Testis (tissue), 5 donors: ENCODE measurements around the gene VPS25. TPM values are rescaled to one million over a fixed set of nuclear protein-coding genes. Genes with fewer than 3 reads are reported as not detected.
A peak's percentile ranks its signal among the peaks of the same experiment; 100 is the strongest.
"Not testable (repeated sequence)": the region's sequence is repeated elsewhere in the genome, so short reads cannot be mapped to it uniquely, and the experiment has no call there.

Source experiments
- DNase-seq: peaks from one replicate; pipeline ENCODE4 v3.0.0-alpha.2; 2019
- H3K27ac ChIP-seq, 2 donors: fragments of 200-600 bp; sonication (generic); one replicate each; pipeline ENCODE4 v1.5.1; 2019
- H3K27me3 ChIP-seq: fragments of 200-600 bp; sonication (generic); one replicate; pipeline ENCODE4 v1.5.1; 2019
- H3K36me3 ChIP-seq: fragments of 200-600 bp; sonication (generic); one replicate; pipeline ENCODE4 v1.5.1; 2017; ENCODE audit warnings: low read depth; ENCODE audit errors: missing control alignments
- H3K4me1 ChIP-seq: fragments of 200-600 bp; sonication (generic); one replicate; pipeline ENCODE4 v1.5.1; 2019
- H3K4me3 ChIP-seq, 2 donors: fragments of 200-600 bp; sonication (generic); one replicate each; pipeline ENCODE4 v1.5.1; 2017 to 2019
- H3K9me3 ChIP-seq: fragments of 200-600 bp; sonication (generic); one replicate; pipeline ENCODE4 v1.5.1; 2017
- POLR2A ChIP-seq: fragments of 450-650 bp; IDR thresholded peaks from one replicate; pipeline ENCODE4 v1.6.1; 2017; ENCODE audit warnings: antibody characterized with exemption, mild to moderate bottlenecking, moderate library complexity
- WGBS, 2 donors: methylation state at CpG; one replicate each; pipeline ENCODE4 v1.1.5; 2018; 5-methylcytosine and 5-hydroxymethylcytosine counted together
- intact Hi-C: fragments of 100-400 bp; cut with DNase I; formaldehyde crosslinking; loops from one replicate; pipeline ENCODE4 v1.15.1; 2023; ENCODE audit warnings: low total_unique reads
- long read RNA-seq, 2 donors: transcript quantifications; one replicate each; lab custom pipeline, GENCODE V29; 2026
- polyA plus RNA-seq: library from polyadenylated mRNA; stranded (reverse); fragments of 350-450 nt; fragmentation: Illumina TruSeq; extraction: RNeasy Lipid Tissue Mini Kit (QIAGEN cat#74804); gene quantifications from one replicate; pipeline ENCODE4 v1.2.3, GENCODE V29; 2014; ENCODE audit warnings: low read depth, low replicate concordance; ENCODE audit not compliant: insufficient read depth
- total RNA-seq, 2 donors: library from RNA; depleted of rRNA; stranded (reverse); fragments of >200 nt; gene quantifications; one replicate each; pipeline ENCODE4 v1.2.3, GENCODE V29; 2016
- TF ChIP-seq, protein P1 (sequence below), 3 experiments: fragments of 450-650 bp in 2 of 3; fragments of 200-600 bp in 1 of 3; sonication (generic) in 1 of 3; IDR thresholded peaks; one replicate each; pipeline ENCODE4 v1.5.1; 2016 to 2019; ENCODE audit warnings: antibody characterized with exemption in 3 of 3, mild to moderate bottlenecking in 2 of 3, moderate library complexity in 1 of 3

Gene VPS25
- total RNA-seq (10 to 100 TPM; 48.3 to 51.8 TPM), polyA plus RNA-seq (64.1 TPM)
- long read RNA-seq, donor 1, transcript VPS25-201 (6 exons, 1,101 nt), result major isoform, 41 of 72 reads
- long read RNA-seq, donor 1, partial matches to known transcripts, result 29 of 72 reads
- long read RNA-seq, donor 1, other reads (novel, unspliced or antisense), result 0 of 72 reads
- long read RNA-seq, donor 2, transcript VPS25-201 (6 exons, 1,101 nt), result major isoform, 25 of 27 reads
- long read RNA-seq, donor 2, partial matches to known transcripts, result 0 of 27 reads
- long read RNA-seq, donor 2, other reads (novel, unspliced or antisense), result 0 of 27 reads

DNA sequence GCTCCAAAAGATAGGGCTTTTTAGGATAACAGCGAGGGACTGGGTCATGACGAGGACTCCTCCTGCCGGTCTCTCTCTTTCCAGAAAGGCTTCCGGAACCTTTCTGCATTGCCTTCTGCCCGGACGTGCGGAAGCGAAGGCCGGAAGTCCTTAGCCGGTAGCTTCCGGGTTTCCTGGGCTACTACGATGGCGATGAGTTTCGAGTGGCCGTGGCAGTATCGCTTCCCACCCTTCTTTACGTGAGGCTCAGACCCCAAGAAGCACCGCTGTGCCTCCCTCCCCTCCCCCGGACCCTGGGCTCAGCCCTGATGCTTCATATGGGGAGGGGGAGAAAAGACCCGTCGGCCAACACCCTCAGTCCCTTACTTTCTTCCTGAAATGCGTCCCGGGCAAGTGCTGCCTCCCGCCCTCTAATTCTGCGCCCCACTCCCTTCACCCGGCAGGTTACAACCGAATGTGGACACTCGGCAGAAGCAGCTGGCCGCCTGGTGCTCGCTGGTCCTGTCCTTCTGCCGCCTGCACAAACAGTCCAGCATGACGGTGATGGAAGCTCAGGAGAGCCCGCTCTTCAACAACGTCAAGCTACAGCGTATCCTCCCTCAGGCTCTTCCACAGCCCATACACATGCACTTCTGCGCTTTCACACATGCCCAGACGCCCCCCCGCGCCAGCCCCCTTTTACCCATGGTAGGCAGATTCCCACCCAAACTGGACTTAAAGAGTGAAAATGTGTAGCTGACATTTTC is at the start of gene VPS25:
VPS25 (plus strand) TSS at position 160 of the 746 bp plus-strand sequence; CDS start at position 187, 27 bp downstream.
- TF ChIP-seq POLR2A, result no peak
- TF ChIP-seq, protein P1, sequence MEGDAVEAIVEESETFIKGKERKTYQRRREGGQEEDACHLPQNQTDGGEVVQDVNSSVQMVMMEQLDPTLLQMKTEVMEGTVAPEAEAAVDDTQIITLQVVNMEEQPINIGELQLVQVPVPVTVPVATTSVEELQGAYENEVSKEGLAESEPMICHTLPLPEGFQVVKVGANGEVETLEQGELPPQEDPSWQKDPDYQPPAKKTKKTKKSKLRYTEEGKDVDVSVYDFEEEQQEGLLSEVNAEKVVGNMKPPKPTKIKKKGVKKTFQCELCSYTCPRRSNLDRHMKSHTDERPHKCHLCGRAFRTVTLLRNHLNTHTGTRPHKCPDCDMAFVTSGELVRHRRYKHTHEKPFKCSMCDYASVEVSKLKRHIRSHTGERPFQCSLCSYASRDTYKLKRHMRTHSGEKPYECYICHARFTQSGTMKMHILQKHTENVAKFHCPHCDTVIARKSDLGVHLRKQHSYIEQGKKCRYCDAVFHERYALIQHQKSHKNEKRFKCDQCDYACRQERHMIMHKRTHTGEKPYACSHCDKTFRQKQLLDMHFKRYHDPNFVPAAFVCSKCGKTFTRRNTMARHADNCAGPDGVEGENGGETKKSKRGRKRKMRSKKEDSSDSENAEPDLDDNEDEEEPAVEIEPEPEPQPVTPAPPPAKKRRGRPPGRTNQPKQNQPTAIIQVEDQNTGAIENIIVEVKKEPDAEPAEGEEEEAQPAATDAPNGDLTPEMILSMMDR (IDR thresholded peaks at IDR 0.05), result no peak
- Histone ChIP-seq H3K4me3 (peak within 1 kb of the TSS; percentile 76 to 81), H3K27me3 (no peaks in the 10 kb centered on the region), H3K9me3 (no peaks in the 10 kb centered on the region), H3K36me3 (no peaks in the 10 kb centered on the region), H3K4me1 (peaks cover 5% of the 10 kb centered on the region), H3K27ac (peak within 1 kb of the TSS in 1 of 2 donors; percentile 79)
- peak; percentile 88 for DNase-seq
- WGBS, 2 donors, result 0 to 1% methylated on average over 30 to 39 of the region's 39 CpGs
- intact Hi-C loops, result no loop called here

DNA sequence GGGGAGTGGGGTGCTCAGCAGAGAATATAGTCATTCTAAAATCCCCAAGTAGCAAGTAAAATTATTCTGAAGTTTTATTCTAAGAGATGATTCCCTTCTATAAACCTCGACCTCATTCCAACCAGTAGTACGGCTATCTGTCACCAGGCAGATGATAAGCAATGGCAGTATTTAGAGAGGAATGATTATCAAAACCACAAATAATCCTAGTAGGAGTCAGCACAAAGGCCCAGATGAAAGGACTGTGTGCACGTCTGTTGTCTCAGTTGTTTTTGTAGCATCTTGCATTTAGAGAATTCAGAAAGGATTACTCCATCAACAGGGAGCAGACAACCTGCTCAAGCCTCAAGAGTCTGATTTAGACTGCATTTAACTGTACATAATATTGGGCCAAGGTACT is 49.6 kb upstream of the VPS25 start:
- H3K9me3 ChIP-seq, result no peaks in the 10 kb centered on the region
- H3K4me3 ChIP-seq, result no peak overlapping the region
- H3K27ac ChIP-seq, result no peak overlapping the region
- WGBS, 2 donors, result 78 to 84% methylated on average over 3 of the region's 3 CpGs
- TF ChIP-seq, protein P1 (IDR thresholded peaks at IDR 0.05), result no peak
- TF ChIP-seq POLR2A, result no peak
- DNase-seq, result no peak
- no peaks in the 10 kb centered on the region for H3K4me1 ChIP-seq
- H3K36me3 ChIP-seq, result no peaks in the 10 kb centered on the region
- intact Hi-C loops, result loop anchor here (5.0 to 10.0 kb wide), 2 partner anchors 39 to 101 kb away; partner anchors contain the start of genes BECN1 and RAMP2
- no peaks in the 10 kb centered on the region for H3K27me3 ChIP-seq

DNA sequence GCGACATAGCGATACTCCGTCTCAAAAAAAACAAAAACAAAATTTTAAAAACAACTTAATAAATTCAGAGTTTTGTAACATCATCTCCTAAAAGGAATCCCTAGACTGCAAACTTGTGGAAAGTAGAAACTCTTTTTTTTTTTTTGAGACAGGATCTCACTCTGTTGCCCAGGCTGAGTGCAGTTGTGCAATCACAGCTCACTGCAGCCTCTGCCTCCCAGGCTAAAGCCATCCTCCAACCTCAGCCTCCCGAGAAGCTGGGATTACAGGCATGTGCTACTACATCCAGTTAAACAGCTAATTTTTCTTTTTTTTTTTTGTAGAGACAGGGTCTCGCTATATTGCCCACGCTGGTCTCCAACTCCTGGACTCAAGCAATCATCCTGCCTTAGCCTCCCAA is 48.1 kb upstream of the VPS25 start:
- Histone ChIP-seq H3K9me3 (no peaks in the 10 kb centered on the region), H3K4me3 (no peak overlapping the region), H3K27me3 (no peaks in the 10 kb centered on the region), H3K4me1 (no peaks in the 10 kb centered on the region), H3K36me3 (no peaks in the 10 kb centered on the region), H3K27ac (no peak overlapping the region)
- DNase-seq, result no peak
- intact Hi-C loops, result loop anchor here (10.0 kb wide), 1 partner anchor 100 kb away; the partner anchor contains the start of gene BECN1
- no peak for TF ChIP-seq POLR2A
- TF ChIP-seq, protein P1 (IDR thresholded peaks at IDR 0.05), result no peak
- 94 to 95% methylated on average over 6 of the region's 6 CpGs for WGBS, 2 donors

DNA sequence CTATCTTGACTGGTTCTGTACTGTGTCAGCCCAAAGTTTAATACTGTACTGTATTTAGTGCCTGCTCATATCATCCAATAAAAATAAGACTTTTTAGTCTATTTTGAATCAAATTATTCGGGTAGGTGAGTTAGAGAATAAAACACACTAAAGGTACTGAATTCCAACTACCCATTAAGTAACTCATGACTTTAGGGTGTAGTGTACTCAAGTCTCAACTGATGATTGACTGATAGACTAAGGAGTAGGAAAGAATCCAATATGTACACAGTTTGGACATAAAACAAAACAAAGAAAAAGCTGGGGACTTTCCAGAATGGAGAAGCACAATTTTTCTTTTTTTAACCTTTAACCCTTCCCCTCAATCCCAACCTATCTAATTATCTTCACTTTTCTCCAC is 32.5 kb upstream of the VPS25 start:
- intact Hi-C loops, result no loop called here
- 75 to 95% methylated on average over 1 of the region's 1 CpG for WGBS, 2 donors

DNA sequence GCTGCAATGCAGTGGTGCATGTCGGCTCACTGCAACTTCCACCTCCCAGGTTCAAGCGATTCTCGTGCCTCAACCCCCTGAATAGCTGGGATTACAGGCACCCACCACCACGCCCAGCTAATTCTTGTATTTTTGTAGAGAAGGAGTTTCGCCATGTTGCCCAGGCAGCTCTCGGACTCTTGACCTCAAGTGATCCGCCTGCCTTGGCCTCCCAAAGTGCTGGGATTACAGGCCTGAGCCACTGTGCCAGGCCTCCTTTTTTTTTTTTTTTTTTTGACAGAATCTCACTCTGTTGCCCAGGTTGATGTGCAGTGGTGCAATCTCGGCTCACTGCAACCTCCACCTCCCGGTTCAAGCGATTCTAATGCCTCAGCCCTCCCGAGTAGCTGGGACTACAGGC is 30.3 kb upstream of the VPS25 start:
- H3K27me3 ChIP-seq, H3K27ac ChIP-seq, H3K4me3 ChIP-seq, intact Hi-C loops, H3K4me1 ChIP-seq, H3K36me3 ChIP-seq, DNase-seq, H3K9me3 ChIP-seq: not testable (repeated sequence)
- 87 to 95% methylated on average over 11 of the region's 11 CpGs for WGBS, 2 donors

More for the DNA sequence above, 32.5 kb upstream of the VPS25 start:
- H3K27me3 ChIP-seq, result no peaks in the 10 kb centered on the region
- no peaks in the 10 kb centered on the region for H3K36me3 ChIP-seq
- TF ChIP-seq POLR2A, result no peak
- TF ChIP-seq, protein P1 (IDR thresholded peaks at IDR 0.05), result no peak
- H3K9me3 ChIP-seq, result no peaks in the 10 kb centered on the region
- DNase-seq, result no peak
- no peak overlapping the region for H3K4me3 ChIP-seq
- peaks cover 8% of the 10 kb centered on the region for H3K4me1 ChIP-seq
- no peak overlapping the region for H3K27ac ChIP-seq
